K562 (cell line): ENCODE data around the gene SPRR2E. TPM values are rescaled to one million over a fixed set of nuclear protein-coding genes. Genes with fewer than 3 reads are reported as not detected.
A peak's percentile ranks its signal among the peaks of the same experiment; 100 is the strongest.

ENCODE experiments used
- NONO ChIP-seq, 2 experiments: fragments of 200-400 bp in 1 of 2; fragments of 450-650 bp in 1 of 2; formaldehyde crosslinking in 1 of 2; IDR thresholded peaks; 2 replicates each; pipeline ENCODE4 v1.6.1; 2017; ENCODE audit warnings: low read depth in 2 of 2, mild to moderate bottlenecking in 2 of 2, moderate library complexity in 2 of 2, low read length in 1 of 2
- TCFL5 ChIP-seq: fragments of 250-450 bp; sonication (Bioruptor Pico); conservative IDR thresholded peaks from 2 replicates; pipeline ENCODE4 v1.6.1; 2021; ENCODE audit warnings: mild to moderate bottlenecking, moderate library complexity, matching md5 sums
- TEAD2 ChIP-seq: fragments of 450-650 bp; IDR thresholded peaks from 2 replicates; pipeline ENCODE4 v1.6.1; 2016; ENCODE audit warnings: missing genetic modification characterization, control low read depth, missing compliant biosample characterization
- TEAD4 ChIP-seq, 2 experiments: sonication (generic) in 1 of 2; formaldehyde crosslinking in 1 of 2; IDR thresholded peaks; 2 replicates each; pipeline versions ENCODE4 v1.6.1 to v1.8.0; 2012 to 2022; ENCODE audit warnings: borderline replicate concordance in 1 of 2, inconsistent platforms in 1 of 2, low read length in 1 of 2, mild to moderate bottlenecking in 1 of 2, missing genetic modification reagents in 1 of 2
- polyA plus RNA-seq, 8 experiments: library from polyadenylated mRNA; depleted of rRNA in 4 of 8; stranded (reverse) in 5 of 8; unstranded in 3 of 8; fragments of >200 nt; fragmentation: Nextera tagmentation in 2 of 8; fragmentation: Illumina TruSeq in 1 of 8; extraction: Ambion mirVana in 2 of 8; extraction: Trizol in 1 of 8; gene quantifications; 2 replicates each; pipeline versions ENCODE4 v1.2.1 to v1.2.3, GENCODE V29; 2011 to 2014; ENCODE audit warnings: inconsistent platforms in 1 of 8, missing spikeins in 1 of 8
- total RNA-seq, 7 experiments: library from RNA; depleted of rRNA in 6 of 7; stranded (reverse); fragments of >200 nt in 6 of 7; fragmentation: Illumina TruSeq in 2 of 7; extraction: Trizol in 2 of 7; gene quantifications; 2 replicates each; pipeline versions ENCODE4 v1.2.1 to v1.2.3, GENCODE V29; 2011 to 2021; ENCODE audit warnings: low replicate concordance in 1 of 7
- TF ChIP-seq, protein P1 (sequence below): fragments of 200-800 bp; sonication (Bioruptor generic); IDR thresholded peaks from 2 replicates; pipeline ENCODE4 v1.6.1; 2016; ENCODE audit warnings: missing genetic modification characterization, missing compliant biosample characterization
- TF ChIP-seq, protein P2 (sequence below), 2 experiments: fragments of 450-650 bp; IDR thresholded peaks; 2 replicates each; pipeline ENCODE4 v1.6.1; 2016; ENCODE audit warnings: mild to moderate bottlenecking in 2 of 2, borderline replicate concordance in 1 of 2, low read depth in 1 of 2, moderate library complexity in 1 of 2
- TF ChIP-seq, protein P3 (sequence below): fragments of 250-450 bp; sonication (Bioruptor Pico); IDR thresholded peaks from 2 replicates; pipeline ENCODE4 v1.8.0; 2021; ENCODE audit warnings: moderate library complexity, mild to moderate bottlenecking, inconsistent platforms

Gene SPRR2E
- total and polyA plus RNA-seq, 9 of the 15 experiments (the other 6 are each of a cell fraction or from before 2014, with no cell fraction given): not detected

DNA sequence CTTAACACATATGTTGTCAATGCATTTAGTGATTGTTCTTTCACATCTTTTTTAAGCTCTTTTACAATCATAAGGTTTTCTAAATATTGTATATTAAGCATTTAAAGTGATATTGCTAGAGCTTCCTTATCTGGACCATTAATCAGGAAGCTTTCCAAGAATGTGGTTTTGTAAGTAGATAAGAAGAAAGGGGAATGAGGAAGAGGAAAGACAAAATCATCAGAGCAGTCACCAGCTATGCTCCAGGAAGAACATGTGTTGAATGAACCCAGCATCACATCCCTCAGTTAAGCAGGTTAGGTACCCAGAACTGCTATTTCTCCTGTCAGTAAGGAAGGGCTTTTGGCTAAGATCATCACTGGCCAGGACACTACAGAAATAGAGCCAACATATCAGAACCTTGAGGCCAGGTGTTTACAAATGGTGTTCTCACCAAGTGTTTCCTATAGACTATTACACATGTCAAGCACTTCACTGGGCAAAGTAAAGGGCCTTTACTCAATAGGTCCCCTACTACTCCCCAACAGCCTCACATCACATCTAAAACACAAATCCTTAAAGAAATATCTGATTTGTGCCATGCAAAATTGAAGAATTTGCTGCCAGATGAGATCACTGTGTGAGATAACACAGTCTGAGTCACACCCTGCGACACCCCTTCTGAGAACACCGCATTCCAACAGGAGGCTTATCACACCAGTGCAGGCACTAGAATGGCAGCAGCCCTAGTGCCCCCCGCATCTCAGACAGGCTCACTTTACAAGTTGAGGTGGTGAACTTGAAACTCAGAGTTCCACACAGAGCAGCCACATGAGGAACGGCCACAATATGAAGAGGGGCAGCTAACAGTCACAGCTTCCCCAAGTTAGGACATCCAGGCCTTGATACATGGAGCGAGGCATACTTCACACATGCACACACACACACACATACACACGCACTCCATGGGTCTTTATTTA, 35.2 kb downstream of the SPRR2E start (continued):
- TF ChIP-seq TEAD4 (IDR thresholded peaks at IDR 0.05; ENCODE audit: low read length) (peak; percentile 97), TEAD4 (CRISPR knock-in tag; IDR thresholded peaks at IDR 0.05; ENCODE audit: borderline replicate concordance) (no peak), NONO (IDR thresholded peaks at IDR 0.05; ENCODE audit: low read depth in 2 of 2, low read length in 1 of 2) (no peak), TEAD2 (tag) (0 out of 2 replicates have a peak, but pooled peaks have one; percentile 52), TCFL5 (CRISPR knock-in tag) (no peak)
- TF ChIP-seq, protein P1, sequence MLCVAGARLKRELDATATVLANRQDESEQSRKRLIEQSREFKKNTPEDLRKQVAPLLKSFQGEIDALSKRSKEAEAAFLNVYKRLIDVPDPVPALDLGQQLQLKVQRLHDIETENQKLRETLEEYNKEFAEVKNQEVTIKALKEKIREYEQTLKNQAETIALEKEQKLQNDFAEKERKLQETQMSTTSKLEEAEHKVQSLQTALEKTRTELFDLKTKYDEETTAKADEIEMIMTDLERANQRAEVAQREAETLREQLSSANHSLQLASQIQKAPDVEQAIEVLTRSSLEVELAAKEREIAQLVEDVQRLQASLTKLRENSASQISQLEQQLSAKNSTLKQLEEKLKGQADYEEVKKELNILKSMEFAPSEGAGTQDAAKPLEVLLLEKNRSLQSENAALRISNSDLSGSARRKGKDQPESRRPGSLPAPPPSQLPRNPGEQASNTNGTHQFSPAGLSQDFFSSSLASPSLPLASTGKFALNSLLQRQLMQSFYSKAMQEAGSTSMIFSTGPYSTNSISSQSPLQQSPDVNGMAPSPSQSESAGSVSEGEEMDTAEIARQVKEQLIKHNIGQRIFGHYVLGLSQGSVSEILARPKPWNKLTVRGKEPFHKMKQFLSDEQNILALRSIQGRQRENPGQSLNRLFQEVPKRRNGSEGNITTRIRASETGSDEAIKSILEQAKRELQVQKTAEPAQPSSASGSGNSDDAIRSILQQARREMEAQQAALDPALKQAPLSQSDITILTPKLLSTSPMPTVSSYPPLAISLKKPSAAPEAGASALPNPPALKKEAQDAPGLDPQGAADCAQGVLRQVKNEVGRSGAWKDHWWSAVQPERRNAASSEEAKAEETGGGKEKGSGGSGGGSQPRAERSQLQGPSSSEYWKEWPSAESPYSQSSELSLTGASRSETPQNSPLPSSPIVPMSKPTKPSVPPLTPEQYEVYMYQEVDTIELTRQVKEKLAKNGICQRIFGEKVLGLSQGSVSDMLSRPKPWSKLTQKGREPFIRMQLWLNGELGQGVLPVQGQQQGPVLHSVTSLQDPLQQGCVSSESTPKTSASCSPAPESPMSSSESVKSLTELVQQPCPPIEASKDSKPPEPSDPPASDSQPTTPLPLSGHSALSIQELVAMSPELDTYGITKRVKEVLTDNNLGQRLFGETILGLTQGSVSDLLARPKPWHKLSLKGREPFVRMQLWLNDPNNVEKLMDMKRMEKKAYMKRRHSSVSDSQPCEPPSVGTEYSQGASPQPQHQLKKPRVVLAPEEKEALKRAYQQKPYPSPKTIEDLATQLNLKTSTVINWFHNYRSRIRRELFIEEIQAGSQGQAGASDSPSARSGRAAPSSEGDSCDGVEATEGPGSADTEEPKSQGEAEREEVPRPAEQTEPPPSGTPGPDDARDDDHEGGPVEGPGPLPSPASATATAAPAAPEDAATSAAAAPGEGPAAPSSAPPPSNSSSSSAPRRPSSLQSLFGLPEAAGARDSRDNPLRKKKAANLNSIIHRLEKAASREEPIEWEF (CRISPR knock-in tag): no peak
- TF ChIP-seq, protein P2, sequence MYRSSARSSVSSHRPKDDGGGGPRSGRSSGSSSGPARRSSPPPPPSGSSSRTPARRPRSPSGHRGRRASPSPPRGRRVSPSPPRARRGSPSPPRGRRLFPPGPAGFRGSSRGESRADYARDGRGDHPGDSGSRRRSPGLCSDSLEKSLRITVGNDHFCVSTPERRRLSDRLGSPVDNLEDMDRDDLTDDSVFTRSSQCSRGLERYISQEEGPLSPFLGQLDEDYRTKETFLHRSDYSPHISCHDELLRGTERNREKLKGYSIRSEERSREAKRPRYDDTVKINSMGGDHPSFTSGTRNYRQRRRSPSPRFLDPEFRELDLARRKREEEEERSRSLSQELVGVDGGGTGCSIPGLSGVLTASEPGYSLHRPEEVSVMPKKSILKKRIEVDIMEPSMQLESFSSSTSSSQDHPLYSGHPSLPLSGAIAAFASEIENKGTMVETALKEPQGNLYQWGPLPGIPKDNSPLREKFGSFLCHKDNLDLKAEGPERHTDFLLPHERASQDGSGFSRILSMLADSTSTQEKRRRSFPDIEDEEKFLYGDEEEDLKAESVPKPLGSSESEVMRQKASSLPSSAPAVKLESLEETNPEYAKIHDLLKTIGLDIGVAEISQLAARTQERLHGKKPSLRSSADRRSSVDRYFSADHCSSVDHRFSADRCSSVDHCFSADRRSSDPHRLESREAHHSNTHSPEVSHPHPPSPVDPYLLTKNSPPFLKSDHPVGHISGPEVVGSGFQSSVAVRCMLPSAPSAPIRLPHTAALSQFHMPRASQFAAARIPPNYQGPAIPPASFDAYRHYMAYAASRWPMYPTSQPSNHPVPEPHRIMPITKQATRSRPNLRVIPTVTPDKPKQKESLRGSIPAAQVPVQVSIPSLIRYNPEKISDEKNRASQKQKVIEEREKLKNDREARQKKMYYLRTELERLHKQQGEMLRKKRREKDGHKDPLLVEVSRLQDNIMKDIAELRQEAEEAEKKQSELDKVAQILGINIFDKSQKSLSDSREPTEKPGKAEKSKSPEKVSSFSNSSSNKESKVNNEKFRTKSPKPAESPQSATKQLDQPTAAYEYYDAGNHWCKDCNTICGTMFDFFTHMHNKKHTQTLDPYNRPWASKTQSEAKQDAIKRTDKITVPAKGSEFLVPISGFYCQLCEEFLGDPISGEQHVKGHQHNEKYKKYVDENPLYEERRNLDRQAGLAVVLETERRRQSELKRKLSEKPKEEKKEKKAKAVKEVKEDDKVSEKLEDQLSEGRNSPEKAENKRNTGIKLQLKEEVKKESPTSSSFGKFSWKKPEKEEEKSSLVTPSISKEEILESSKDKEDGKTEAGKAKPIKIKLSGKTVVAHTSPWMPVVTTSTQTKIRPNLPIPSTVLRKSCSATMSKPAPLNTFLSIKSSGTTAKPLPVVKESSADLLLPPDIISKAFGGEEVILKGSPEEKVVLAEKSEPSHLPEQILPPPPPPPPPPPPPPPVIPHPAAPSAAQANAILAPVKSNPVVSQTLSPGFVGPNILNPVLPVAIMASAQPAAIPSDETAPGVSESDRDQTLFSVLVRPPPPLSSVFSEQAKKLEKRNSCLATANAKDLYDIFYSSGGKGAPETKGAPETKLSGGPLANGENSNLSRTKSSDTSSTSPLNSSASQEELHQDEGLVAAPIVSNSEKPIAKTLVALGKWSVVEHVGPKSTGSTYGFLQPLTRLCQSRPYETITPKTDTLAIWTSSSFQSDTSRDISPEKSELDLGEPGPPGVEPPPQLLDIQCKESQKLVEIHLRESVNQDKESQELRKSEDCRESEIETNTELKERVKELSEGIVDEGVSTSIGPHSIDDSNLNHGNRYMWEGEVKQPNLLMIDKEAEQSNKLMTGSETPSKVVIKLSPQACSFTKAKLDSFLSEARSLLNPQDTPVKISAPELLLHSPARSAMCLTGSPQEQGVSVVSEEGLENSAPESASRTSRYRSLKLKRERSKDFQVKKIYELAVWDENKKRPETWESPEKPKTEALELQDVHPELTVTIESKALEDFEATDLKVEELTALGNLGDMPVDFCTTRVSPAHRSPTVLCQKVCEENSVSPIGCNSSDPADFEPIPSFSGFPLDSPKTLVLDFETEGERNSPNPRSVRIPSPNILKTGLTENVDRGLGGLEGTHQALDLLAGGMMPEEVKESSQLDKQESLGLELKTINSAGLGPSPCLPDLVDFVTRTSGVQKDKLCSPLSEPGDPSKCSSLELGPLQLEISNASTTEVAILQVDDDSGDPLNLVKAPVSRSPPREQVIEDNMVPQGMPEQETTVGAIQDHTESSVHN (IDR thresholded peaks at IDR 0.05; ENCODE audit: borderline replicate concordance in 1 of 2, low read depth in 1 of 2): no peak
- TF ChIP-seq, protein P3, sequence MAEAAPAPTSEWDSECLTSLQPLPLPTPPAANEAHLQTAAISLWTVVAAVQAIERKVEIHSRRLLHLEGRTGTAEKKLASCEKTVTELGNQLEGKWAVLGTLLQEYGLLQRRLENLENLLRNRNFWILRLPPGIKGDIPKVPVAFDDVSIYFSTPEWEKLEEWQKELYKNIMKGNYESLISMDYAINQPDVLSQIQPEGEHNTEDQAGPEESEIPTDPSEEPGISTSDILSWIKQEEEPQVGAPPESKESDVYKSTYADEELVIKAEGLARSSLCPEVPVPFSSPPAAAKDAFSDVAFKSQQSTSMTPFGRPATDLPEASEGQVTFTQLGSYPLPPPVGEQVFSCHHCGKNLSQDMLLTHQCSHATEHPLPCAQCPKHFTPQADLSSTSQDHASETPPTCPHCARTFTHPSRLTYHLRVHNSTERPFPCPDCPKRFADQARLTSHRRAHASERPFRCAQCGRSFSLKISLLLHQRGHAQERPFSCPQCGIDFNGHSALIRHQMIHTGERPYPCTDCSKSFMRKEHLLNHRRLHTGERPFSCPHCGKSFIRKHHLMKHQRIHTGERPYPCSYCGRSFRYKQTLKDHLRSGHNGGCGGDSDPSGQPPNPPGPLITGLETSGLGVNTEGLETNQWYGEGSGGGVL (CRISPR knock-in tag): no peak
